Epithelial cell of proximal tubule (primary cell): ENCODE results near the gene CABP2. TPM values are rescaled to one million over a fixed set of nuclear protein-coding genes. Genes with fewer than 3 reads are reported as not detected.
"Not testable (repeated sequence)": the region's sequence is repeated elsewhere in the genome, so short reads cannot be mapped to it uniquely, and the experiment has no call there.

Source experiments
- DNase-seq: peaks from one replicate; pipeline ENCODE4 v3.0.0-alpha.2; 2011; ENCODE audit warnings: low read depth
- H3K4me3 ChIP-seq: 2 replicates; pipeline ENCODE4 v1.5.1; 2011; ENCODE audit warnings: low read depth, mild to moderate bottlenecking, low read length
- CTCF ChIP-seq: conservative IDR thresholded peaks from 2 replicates; pipeline ENCODE4 v1.5.1; 2012; ENCODE audit warnings: low read depth, mild to moderate bottlenecking, low read length
- total RNA-seq: library from RNA; depleted of rRNA; stranded (reverse); fragments of >200 nt; gene quantifications from 2 replicates; pipeline ENCODE4 v1.2.3, GENCODE V29; 2015

The CABP2 gene
- total RNA-seq, 1 donor from 2014 or later: not detected

DNA sequence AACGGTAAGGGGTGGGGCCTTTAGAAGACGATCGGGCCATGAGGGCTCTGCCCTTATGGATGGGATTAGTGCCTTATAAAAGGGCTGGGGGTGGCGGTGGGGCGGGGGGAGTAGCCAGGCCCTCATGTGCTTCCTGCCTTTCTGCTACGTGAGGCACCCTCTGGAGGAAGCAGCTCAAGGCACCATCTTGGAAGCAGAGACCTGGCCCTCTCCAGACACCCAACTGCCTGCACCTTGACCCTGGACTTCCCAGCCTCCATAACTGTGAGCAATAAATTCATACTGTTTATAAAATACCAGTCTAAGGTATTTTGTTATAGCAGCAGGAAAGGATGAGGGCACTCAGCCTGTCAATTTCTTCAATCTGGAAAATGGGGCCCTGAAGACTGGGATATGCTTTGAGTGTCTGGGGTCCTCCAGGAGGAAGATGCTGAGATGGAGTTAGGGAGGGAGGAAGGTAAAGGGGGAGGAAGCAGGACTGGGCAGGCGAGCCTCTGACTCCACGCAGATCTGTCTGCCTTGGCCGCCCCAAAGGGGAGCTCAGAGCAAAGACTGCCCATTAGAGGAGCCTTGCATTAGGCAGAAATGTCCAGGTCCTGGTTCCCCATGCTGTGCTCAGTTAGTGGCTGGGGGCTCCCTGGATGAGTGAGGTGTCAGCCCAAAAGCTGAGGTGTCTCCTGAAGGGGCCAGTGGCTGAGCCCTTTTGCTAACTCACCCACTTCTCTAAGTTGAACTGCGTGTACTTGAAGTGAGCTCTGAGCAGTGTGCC, 5.3 kb downstream of the CABP2 start:
- TF ChIP-seq CTCF: no peak
- no peak overlapping the region for H3K4me3 ChIP-seq
- DNase-seq: no peak

DNA sequence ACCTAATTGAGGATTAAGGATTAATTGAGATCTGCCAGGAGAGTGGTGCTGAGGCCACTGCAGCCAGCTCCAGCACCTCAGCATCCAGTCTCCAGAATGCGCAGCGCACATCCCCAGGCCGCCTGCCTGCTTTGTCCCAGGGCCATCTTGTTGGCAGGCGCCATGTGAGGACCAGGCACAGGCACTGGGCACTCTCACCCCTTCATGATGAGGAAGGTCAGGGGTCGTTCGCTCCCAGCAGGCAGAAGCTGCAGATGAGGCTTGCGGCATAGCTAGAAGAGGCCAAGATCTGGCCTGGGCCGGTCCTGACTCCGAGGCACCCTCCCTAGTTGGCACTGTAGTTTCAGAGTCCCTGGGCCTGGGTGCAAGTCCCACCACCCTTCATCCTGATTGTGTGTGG, 6.4 kb downstream of the CABP2 start:
- TF ChIP-seq CTCF: no peak
- DNase-seq: no peak

DNA sequence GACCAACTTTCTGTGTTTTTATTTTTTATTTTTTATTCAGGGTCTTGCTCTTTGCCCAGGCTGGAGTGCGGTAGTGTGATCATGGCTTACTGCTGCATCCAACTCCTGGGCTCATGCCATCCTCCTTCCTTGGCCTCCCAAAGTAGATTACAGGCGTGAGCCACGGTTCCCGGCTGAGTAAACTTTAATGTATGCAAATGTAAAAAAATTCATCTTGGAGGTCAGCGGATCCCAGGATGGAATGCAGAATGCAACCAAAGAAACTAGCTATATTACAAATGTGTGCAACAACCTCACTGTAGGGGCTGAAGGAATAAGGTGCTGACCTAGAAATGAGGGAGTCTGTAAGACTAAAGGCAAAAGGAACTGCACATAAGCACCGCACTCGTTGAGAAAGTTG, 9.1 kb downstream of the CABP2 start:
- no peak overlapping the region for H3K4me3 ChIP-seq
- TF ChIP-seq CTCF: no peak
- no peak for DNase-seq

More for the DNA sequence above, 6.4 kb downstream of the CABP2 start:
- no peak overlapping the region for H3K4me3 ChIP-seq

- DNase-seq: not testable (repeated sequence)
Observed at GRCh38 chr11:67511558-67511957, 11.7 kb downstream of the CABP2 start.

GRCh38 chr11:67510023-67510345, 13.3 kb downstream of the CABP2 start:
- no peak for TF ChIP-seq CTCF
- DNase-seq: no peak
- no peak overlapping the region for H3K4me3 ChIP-seq

More at GRCh38 chr11:67511558-67511957, 11.7 kb downstream of the CABP2 start:
- not testable (repeated sequence) for H3K4me3 ChIP-seq

- TF ChIP-seq CTCF: no peak
- peak; percentile 58 for DNase-seq
- H3K4me3 ChIP-seq: peak overlapping the region; percentile 87
Observed at GRCh38 chr11:67508486-67509121, 14.6 kb downstream of the CABP2 start.

DNA sequence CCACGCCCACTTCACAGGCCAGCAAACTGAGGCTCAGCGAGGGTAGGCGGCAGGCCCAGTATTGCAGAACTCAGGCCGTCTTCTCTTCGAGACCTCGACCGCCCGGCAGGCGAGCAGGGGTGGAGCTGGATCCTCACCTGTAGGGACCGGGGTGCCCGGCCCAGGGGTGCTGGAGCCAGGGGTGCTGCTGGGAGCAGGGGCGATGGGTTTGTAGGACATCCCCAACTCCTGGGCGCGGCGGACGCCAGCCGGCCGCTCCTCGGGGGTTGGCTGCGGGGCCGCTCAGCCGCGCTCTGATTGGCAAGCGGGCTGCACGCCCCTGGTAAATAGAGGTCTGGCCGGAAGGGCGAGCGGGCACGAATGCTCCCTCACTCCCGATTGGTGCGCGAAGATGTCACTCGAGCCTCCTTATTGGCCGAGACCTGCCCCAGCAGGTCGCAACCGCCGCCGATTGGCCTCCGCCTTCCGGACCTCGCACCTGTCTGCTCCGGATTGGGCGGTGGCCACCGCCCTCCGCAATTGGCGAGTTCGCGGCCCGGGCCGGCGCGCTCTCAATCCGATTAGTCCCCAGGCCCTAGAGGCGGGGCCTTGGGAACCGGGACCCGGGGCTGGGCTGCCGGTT, 15.3 kb downstream of the CABP2 start, which contains the start of gene CDK2AP2:
Gene CDK2AP2, minus strand, starts transcription at position 299 of the 622 bp plus-strand sequence. Its CDS starts 80 bp downstream, at position 219.
- H3K4me3 ChIP-seq: peak within 1 kb of the TSS; percentile 87
- TF ChIP-seq CTCF: no peak
- peak; percentile 87 for DNase-seq
